ENCODE data around the gene LURAP1L. TPM values are rescaled to one million over a fixed set of nuclear protein-coding genes. Genes with fewer than 3 reads are reported as not detected.

The LURAP1L gene
- polyA plus RNA-seq, 3 donors: not detected

- no peak overlapping the region for H2AFZ ChIP-seq (ENCODE audit: insufficient read depth, low read depth, low read length, poor library complexity, severe bottlenecking)
Observed at GRCh38 chr9:12766357-12766756, 8.5 kb upstream of the LURAP1L start.

GRCh38 chr9:12770261-12770660 lies 4.6 kb upstream of the LURAP1L start:
- H3K4me1 Mint-ChIP-seq: peaks cover 5% of the 10 kb centered on the region

More at GRCh38 chr9:12766357-12766756, 8.5 kb upstream of the LURAP1L start:
- Histone ChIP-seq H3K27ac (ENCODE audit: low read depth in 1 of 2, low read length in 2 of 2) (no peak overlapping the region), H4K20me1 (ENCODE audit: insufficient read depth, low read length) (no peaks in the 10 kb centered on the region), H3K4me3 (replicated peaks in 1 of 3; ENCODE audit: low read depth in 2 of 3, low read length in 3 of 3) (no peak overlapping the region), H3K36me3 (replicated peaks in 1 of 2; ENCODE audit: control insufficient read depth in 1 of 2, insufficient read depth in 2 of 2, low read length in 2 of 2) (no peaks in the 10 kb centered on the region), H3K79me2 (ENCODE audit: insufficient read depth, low read length) (no peaks in the 10 kb centered on the region), H3K4me2 (replicated peaks; ENCODE audit: extremely low read depth, low read length, poor library complexity, severe bottlenecking) (no peak overlapping the region), H3K4me1 (ENCODE audit: control insufficient read depth in 1 of 2, insufficient read depth in 2 of 2, low read length in 2 of 2) (no peaks in the 10 kb centered on the region), H3K27me3 (ENCODE audit: control insufficient read depth in 2 of 2, insufficient read depth in 2 of 2, low read length in 2 of 2) (no peaks in the 10 kb centered on the region), H3K9me3 (replicated peaks in 1 of 2; ENCODE audit: control insufficient read depth in 1 of 2, insufficient read depth in 1 of 2, low read length in 2 of 2) (no peaks in the 10 kb centered on the region), H3K9ac (ENCODE audit: insufficient read depth, low read length, poor library complexity, severe bottlenecking) (no peak overlapping the region)
- intact Hi-C loops (cut with micrococcal nuclease): no loop called here
- H3K9me3 Mint-ChIP-seq: peaks cover 0 to 2% (median 0%) of the 10 kb centered on the region in 7 donors
- peaks cover 0 to 8% (median 0%) of the 10 kb centered on the region in 3 donors for H3K27me3 Mint-ChIP-seq (ENCODE audit: low read depth in 3 of 3)
- H3K4me3 Mint-ChIP-seq: no peak overlapping the region
- H3K27ac Mint-ChIP-seq: no peak overlapping the region
- H3K36me3 Mint-ChIP-seq: no peaks in the 10 kb centered on the region
- 63% methylated on average over 1 of the region's 1 CpG for WGBS (ENCODE audit: insufficient coverage)
- DNase-seq: no peak
- TF ChIP-seq CTCF (IDR thresholded peaks at IDR 0.05): no peak
- H3K4me1 Mint-ChIP-seq: no peaks in the 10 kb centered on the region

More at GRCh38 chr9:12770261-12770660, 4.6 kb upstream of the LURAP1L start:
- no peak overlapping the region for H3K27ac ChIP-seq (ENCODE audit: low read depth in 1 of 2, low read length in 2 of 2)
- no peak overlapping the region for H3K9ac ChIP-seq (ENCODE audit: insufficient read depth, low read length, poor library complexity, severe bottlenecking)
- H3K27me3 ChIP-seq (ENCODE audit: control insufficient read depth in 2 of 2, insufficient read depth in 2 of 2, low read length in 2 of 2): peaks cover 21% of the 10 kb centered on the region in 2 donors
- WGBS (ENCODE audit: insufficient coverage): 82% methylated on average over 2 of the region's 4 CpGs
- H3K4me3 ChIP-seq (replicated peaks in 1 of 3; ENCODE audit: low read depth in 2 of 3, low read length in 3 of 3): no peak overlapping the region
- H3K79me2 ChIP-seq (ENCODE audit: insufficient read depth, low read length): no peaks in the 10 kb centered on the region
- H4K20me1 ChIP-seq (ENCODE audit: insufficient read depth, low read length): no peaks in the 10 kb centered on the region
- Mint-ChIP-seq H3K27me3 (ENCODE audit: low read depth in 3 of 3) (peaks cover 20 to 27% (median 21%) of the 10 kb centered on the region in 3 donors), H3K4me3 (no peak overlapping the region), H3K36me3 (no peaks in the 10 kb centered on the region), H3K9me3 (peaks cover 0 to 2% (median 1%) of the 10 kb centered on the region in 7 donors), H3K27ac (no peak overlapping the region)
- no peak for DNase-seq
- no peak overlapping the region for H3K4me2 ChIP-seq (replicated peaks; ENCODE audit: extremely low read depth, low read length, poor library complexity, severe bottlenecking)
- intact Hi-C loops (cut with micrococcal nuclease): no loop called here
- no peak overlapping the region for H2AFZ ChIP-seq (ENCODE audit: insufficient read depth, low read depth, low read length, poor library complexity, severe bottlenecking)
- no peaks in the 10 kb centered on the region for H3K36me3 ChIP-seq (replicated peaks in 1 of 2; ENCODE audit: control insufficient read depth in 1 of 2, insufficient read depth in 2 of 2, low read length in 2 of 2)
- no peak for TF ChIP-seq CTCF (IDR thresholded peaks at IDR 0.05)
- H3K9me3 ChIP-seq (replicated peaks in 1 of 2; ENCODE audit: control insufficient read depth in 1 of 2, insufficient read depth in 1 of 2, low read length in 2 of 2): peaks cover 0 to 6% of the 10 kb centered on the region in 2 donors
- peaks cover 4 to 5% of the 10 kb centered on the region in 2 donors for H3K4me1 ChIP-seq (ENCODE audit: control insufficient read depth in 1 of 2, insufficient read depth in 2 of 2, low read length in 2 of 2)
